ENCODE results near the gene ARL6IP1. TPM values are rescaled to one million over a fixed set of nuclear protein-coding genes. Genes with fewer than 3 reads are reported as not detected.

ARL6IP1 gene
- total RNA-seq, 1 experiment from 2014 or later, result 197 TPM

GRCh38 chr16:18811925-18812324 lies 10.6 kb upstream of the ARL6IP1 start:
- no CpG with 5 or more reads among the region's 3 CpGs for WGBS (ENCODE audit: extremely low coverage, insufficient read length, low lambda C conversion rate)
- Histone ChIP-seq H4K5ac (ENCODE audit: insufficient read length, low read depth, low read length) (no peak overlapping the region), H2BK20ac (ENCODE audit: low read depth, low read length, poor library complexity, severe bottlenecking) (no peak overlapping the region), H3K56ac (ENCODE audit: insufficient read length, low read depth, low read length) (no peak overlapping the region), H3K79me1 (ENCODE audit: insufficient read depth, low read depth, low read length, poor library complexity, severe bottlenecking) (no peaks in the 10 kb centered on the region), H3K23ac (ENCODE audit: insufficient read length, low read depth, low read length) (no peak overlapping the region), H3K4me2 (ENCODE audit: insufficient read depth, insufficient read length, low read length) (no peak overlapping the region), H3K79me2 (ENCODE audit: insufficient read depth, low read length) (no peaks in the 10 kb centered on the region), H2AK5ac (ENCODE audit: insufficient read length, low read length) (no peak overlapping the region), H2BK12ac (ENCODE audit: insufficient read length, low read depth, low read length) (no peak overlapping the region), H3K4ac (ENCODE audit: low read depth, low read length) (no peak overlapping the region), H3K23me2 (ENCODE audit: insufficient read length, low read depth, low read length, poor library complexity, severe bottlenecking) (no peaks in the 10 kb centered on the region), H2AFZ (ENCODE audit: low read length) (no peak overlapping the region), H3K4me1 (ENCODE audit: insufficient read depth, low read length) (no peaks in the 10 kb centered on the region), H2BK5ac (ENCODE audit: insufficient read length, low read length) (no peak overlapping the region), H3K27me3 (ENCODE audit: insufficient read depth, low read length) (no peaks in the 10 kb centered on the region), H3K27ac (ENCODE audit: insufficient read length, low read depth, low read length) (no peak overlapping the region), H4K20me1 (ENCODE audit: control insufficient read depth, insufficient read depth, insufficient read length) (no peaks in the 10 kb centered on the region), H4K91ac (ENCODE audit: insufficient read length, low read depth, low read length) (no peak overlapping the region), H3K9ac (ENCODE audit: extremely low read depth, insufficient read length, low read length) (no peak overlapping the region), H4K8ac (replicated peaks; ENCODE audit: insufficient read length, low read depth, low read length) (no peak overlapping the region), H3K14ac (ENCODE audit: insufficient read depth, low read length) (no peak overlapping the region), H3T11ph (ENCODE audit: low read length) (no peak overlapping the region), H2BK15ac (ENCODE audit: low read depth, low read length) (no peak overlapping the region), H3K18ac (ENCODE audit: insufficient read length, low read depth, low read length) (no peak overlapping the region), H3K9me3 (ENCODE audit: control insufficient read depth, low read depth, low read length) (no peaks in the 10 kb centered on the region), H2BK120ac (ENCODE audit: low read depth, low read length, poor library complexity, severe bottlenecking) (no peak overlapping the region)
- Mint-ChIP-seq H3K4me3 (no peak overlapping the region), H3K9me3 (no peaks in the 10 kb centered on the region), H3K4me1 (peaks cover 0 to under 1% of the 10 kb centered on the region in 2 experiments; a peak in 2 of 4 replicates), H3K27ac (no peak overlapping the region), H3K36me3 (ENCODE audit: insufficient read depth in 1 of 3, low read depth in 3 of 3) (peaks cover 59 to 82% (median 74%) of the 10 kb centered on the region in 3 experiments), H3K27me3 (ENCODE audit: low read depth) (no peaks in the 10 kb centered on the region)
- TF ChIP-seq, protein P1, sequence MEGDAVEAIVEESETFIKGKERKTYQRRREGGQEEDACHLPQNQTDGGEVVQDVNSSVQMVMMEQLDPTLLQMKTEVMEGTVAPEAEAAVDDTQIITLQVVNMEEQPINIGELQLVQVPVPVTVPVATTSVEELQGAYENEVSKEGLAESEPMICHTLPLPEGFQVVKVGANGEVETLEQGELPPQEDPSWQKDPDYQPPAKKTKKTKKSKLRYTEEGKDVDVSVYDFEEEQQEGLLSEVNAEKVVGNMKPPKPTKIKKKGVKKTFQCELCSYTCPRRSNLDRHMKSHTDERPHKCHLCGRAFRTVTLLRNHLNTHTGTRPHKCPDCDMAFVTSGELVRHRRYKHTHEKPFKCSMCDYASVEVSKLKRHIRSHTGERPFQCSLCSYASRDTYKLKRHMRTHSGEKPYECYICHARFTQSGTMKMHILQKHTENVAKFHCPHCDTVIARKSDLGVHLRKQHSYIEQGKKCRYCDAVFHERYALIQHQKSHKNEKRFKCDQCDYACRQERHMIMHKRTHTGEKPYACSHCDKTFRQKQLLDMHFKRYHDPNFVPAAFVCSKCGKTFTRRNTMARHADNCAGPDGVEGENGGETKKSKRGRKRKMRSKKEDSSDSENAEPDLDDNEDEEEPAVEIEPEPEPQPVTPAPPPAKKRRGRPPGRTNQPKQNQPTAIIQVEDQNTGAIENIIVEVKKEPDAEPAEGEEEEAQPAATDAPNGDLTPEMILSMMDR (conservative IDR thresholded peaks at IDR 0.05), result no peak
- DNase-seq, result no peak

Measured in H9 (cell line).